MCF 10A (cell line): ENCODE measurements around the gene EXOC3L1. TPM values are rescaled to one million over a fixed set of nuclear protein-coding genes. Genes with fewer than 3 reads are reported as not detected.
A peak's percentile ranks its signal among the peaks of the same experiment; 100 is the strongest.

Experiments used
- BruUV-seq: library from RNA; stranded (reverse); fragments of 400-500 nt; replicated peaks from 2 replicates; lab custom pipeline; 2021; lab: Mats Ljungman, UMichigan
- CTCF ChIA-PET: fragments of 300-600 bp; sonication (Branson Sonifier 250); formaldehyde crosslinking; extraction: SDS; loops from one replicate; lab custom pipeline; 2021; ENCODE audit warnings: antibody characterized with exemption, inconsistent platforms; lab: Yijun Ruan, JAX
- POLR2A ChIA-PET: fragments of 300-600, 350-650 bp; sonication (Branson Sonifier 250); formaldehyde crosslinking; extraction: SDS; loops from one replicate; lab custom pipeline; 2020; ENCODE audit warnings: antibody characterized with exemption, inconsistent platforms; lab: Yijun Ruan, JAX
- DNase-seq: peaks from one replicate; pipeline ENCODE4 v3.0.0-alpha.2; 2018; ENCODE audit not compliant: unreplicated experiment
- H3K27ac Mint-ChIP-seq: one replicate; pipeline ENCODE4 v1.8.0; 2022; ENCODE audit warnings: mild to moderate bottlenecking, low read depth, mixed read lengths; ENCODE audit not compliant: unreplicated experiment
- H3K27me3 Mint-ChIP-seq: one replicate; pipeline ENCODE4 v1.8.0; 2022; ENCODE audit warnings: mixed read lengths; ENCODE audit not compliant: insufficient read depth, unreplicated experiment
- H3K36me3 Mint-ChIP-seq: one replicate; pipeline ENCODE4 v1.8.0; 2022; ENCODE audit warnings: mild to moderate bottlenecking, moderate library complexity, mixed read lengths; ENCODE audit not compliant: insufficient read depth, unreplicated experiment
- H3K4me1 Mint-ChIP-seq: one replicate; pipeline ENCODE4 v1.8.0; 2022; ENCODE audit warnings: mixed read lengths; ENCODE audit not compliant: insufficient read depth, unreplicated experiment
- H3K4me3 Mint-ChIP-seq: one replicate; pipeline ENCODE4 v1.8.0; 2022; ENCODE audit warnings: mild to moderate bottlenecking, moderate library complexity, mixed read lengths; ENCODE audit not compliant: unreplicated experiment
- H3K9me3 Mint-ChIP-seq: one replicate; pipeline ENCODE4 v1.8.0; 2022; ENCODE audit warnings: mixed read lengths; ENCODE audit not compliant: unreplicated experiment
- intact Hi-C: fragments of 100-400 bp; cut with micrococcal nuclease; formaldehyde crosslinking; loops from 2 replicates; pipeline ENCODE4 v1.14.1; 2022
- total RNA-seq: library from RNA; stranded (reverse); gene quantifications from 2 replicates; pipeline ENCODE4 v1.2.3, GENCODE V29; 2022
- TF ChIP-seq, protein P1 (sequence below): fragments of 200-600 bp; IDR thresholded peaks from one replicate; pipeline ENCODE4 v1.8.0; 2022; ENCODE audit warnings: antibody characterized with exemption, mild to moderate bottlenecking; ENCODE audit not compliant: unreplicated experiment

The EXOC3L1 gene
- total RNA-seq, 1 experiment from 2014 or later, result not detected

DNA sequence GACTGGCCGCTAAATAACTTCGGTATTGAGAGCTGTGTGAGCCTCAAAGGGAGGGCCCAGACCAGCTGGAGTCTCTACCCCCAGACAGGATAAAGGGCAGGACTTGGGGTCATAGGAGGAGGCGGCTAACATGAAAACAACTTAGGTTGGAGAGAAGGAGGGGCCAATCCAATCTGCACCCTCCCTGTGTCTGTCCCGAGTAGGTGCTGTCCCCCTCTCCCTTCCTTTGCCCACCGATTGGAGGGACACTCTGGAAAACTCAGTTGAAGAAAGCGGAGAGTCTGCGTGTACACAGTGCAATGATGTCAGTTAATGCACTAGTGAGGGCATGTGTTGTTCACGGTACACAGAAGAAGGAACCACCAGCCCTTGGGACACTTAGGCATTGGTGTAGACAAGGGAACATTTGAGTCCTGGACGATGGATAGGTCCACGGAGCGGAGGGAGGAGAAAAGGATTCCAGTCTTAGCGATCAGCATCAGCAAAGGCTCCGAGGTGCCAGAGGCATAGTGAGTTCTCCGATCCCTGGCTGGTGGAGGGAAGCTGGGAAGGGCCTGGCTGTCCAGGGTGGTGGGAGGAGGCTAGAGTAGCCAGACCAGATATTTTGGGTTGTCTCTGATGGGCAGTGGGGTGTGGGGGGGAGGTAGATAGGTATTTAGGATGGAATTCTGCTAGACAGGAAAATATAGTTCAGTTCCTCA, 18.8 kb downstream of the EXOC3L1 start:
- Mint-ChIP-seq H3K36me3 (peaks cover 17% of the 10 kb centered on the region), H3K9me3 (no peaks in the 10 kb centered on the region), H3K27ac (peak overlapping the region; percentile 90), H3K4me3 (peak overlapping the region; percentile 83), H3K4me1 (peaks cover 41% of the 10 kb centered on the region), H3K27me3 (no peaks in the 10 kb centered on the region)
- DNase-seq, result no peak
- BruUV-seq, result TSS peak; percentile 44
- TF ChIP-seq, protein P1, sequence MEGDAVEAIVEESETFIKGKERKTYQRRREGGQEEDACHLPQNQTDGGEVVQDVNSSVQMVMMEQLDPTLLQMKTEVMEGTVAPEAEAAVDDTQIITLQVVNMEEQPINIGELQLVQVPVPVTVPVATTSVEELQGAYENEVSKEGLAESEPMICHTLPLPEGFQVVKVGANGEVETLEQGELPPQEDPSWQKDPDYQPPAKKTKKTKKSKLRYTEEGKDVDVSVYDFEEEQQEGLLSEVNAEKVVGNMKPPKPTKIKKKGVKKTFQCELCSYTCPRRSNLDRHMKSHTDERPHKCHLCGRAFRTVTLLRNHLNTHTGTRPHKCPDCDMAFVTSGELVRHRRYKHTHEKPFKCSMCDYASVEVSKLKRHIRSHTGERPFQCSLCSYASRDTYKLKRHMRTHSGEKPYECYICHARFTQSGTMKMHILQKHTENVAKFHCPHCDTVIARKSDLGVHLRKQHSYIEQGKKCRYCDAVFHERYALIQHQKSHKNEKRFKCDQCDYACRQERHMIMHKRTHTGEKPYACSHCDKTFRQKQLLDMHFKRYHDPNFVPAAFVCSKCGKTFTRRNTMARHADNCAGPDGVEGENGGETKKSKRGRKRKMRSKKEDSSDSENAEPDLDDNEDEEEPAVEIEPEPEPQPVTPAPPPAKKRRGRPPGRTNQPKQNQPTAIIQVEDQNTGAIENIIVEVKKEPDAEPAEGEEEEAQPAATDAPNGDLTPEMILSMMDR, result no peak
- ChIA-PET POLR2A (interaction anchor here (0.9 to 2.8 kb wide), 9 partner anchors 11 to 290 kb away, joined by 3 to 51 read pairs (median 5); partner anchors contain the start of genes ELMO3, FBXL8, MATCAP1 and PDP2), CTCF (interaction anchor here (1.0 kb wide), 1 partner anchor 12 kb away, joined by 4 read pairs; the partner anchor contains the start of genes FBXL8 and TRADD)
- intact Hi-C loops, result loop anchor here (1.0 kb wide), 1 partner anchor 10 kb away; no protein-coding TSS in a partner anchor

DNA sequence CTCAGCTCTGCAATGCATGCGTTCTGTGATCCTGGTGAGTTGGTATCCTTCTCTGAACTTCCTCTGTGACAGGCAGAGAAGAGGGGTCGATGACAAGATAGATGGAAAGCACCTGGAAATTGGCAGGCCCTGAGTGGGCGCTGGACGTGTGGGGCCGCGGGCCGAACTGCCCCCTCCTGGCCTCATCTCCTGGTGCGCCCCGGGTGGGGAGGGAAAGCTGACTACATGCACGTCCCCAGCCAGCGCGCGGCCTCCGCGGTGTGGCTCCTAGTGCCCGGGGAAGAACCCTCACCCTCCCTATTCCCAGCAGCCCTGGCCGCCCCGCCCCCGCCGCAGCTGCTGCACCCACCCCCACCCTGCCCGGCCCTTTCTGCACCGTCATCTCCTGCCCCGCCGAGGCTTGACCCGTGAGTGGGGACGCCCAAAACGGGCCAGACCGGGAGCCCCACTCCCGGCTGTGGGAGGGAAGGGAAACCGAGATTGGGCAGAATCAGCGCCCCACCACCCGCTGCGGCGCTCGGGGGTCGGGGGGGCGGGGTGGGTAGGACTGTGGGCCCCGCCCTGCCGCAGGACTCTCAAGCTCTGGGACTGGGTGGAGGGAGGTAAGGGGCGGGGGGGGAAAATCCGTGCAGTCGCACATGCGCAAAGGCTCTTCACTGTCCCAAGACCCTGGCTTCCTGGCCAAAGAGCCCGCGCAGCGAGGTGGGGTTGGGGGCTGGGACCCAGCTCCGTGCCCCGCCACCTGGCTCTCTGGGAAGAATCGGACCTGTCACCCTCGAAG, 19.6 kb downstream of the EXOC3L1 start, which contains the start of gene NOL3:
NOL3 (plus strand) TSS at position 371 of the 781 bp plus-strand sequence.
- H3K27me3 Mint-ChIP-seq, result no peaks in the 10 kb centered on the region
- peaks cover 11% of the 10 kb centered on the region for H3K36me3 Mint-ChIP-seq
- TF ChIP-seq, protein P1, result no peak
- H3K9me3 Mint-ChIP-seq, result no peaks in the 10 kb centered on the region
- no TSS peak for BruUV-seq
- peaks cover 34% of the 10 kb centered on the region for H3K4me1 Mint-ChIP-seq
- intact Hi-C loops, result loop anchor here (1.0 kb wide), 1 partner anchor 9 kb away; no protein-coding TSS in a partner anchor
- peak within 1 kb of the TSS; percentile 90 for H3K27ac Mint-ChIP-seq
- POLR2A ChIA-PET, result interaction anchor here (0.7 to 2.8 kb wide), 15 partner anchors 8 to 1067 kb away, joined by 3 to 51 read pairs (median 4); partner anchors contain the start of genes ELMO3, FBXL8, MATCAP1 and PDP2
- peak; percentile 77 for DNase-seq
- CTCF ChIA-PET, result interaction anchor here (0.7 to 1.4 kb wide), 5 partner anchors 11 to 208 kb away, joined by 3 to 4 read pairs (median 3); partner anchors contain the start of genes FBXL8, TMEM208 and TRADD
- H3K4me3 Mint-ChIP-seq, result peak within 1 kb of the TSS; percentile 83

DNA sequence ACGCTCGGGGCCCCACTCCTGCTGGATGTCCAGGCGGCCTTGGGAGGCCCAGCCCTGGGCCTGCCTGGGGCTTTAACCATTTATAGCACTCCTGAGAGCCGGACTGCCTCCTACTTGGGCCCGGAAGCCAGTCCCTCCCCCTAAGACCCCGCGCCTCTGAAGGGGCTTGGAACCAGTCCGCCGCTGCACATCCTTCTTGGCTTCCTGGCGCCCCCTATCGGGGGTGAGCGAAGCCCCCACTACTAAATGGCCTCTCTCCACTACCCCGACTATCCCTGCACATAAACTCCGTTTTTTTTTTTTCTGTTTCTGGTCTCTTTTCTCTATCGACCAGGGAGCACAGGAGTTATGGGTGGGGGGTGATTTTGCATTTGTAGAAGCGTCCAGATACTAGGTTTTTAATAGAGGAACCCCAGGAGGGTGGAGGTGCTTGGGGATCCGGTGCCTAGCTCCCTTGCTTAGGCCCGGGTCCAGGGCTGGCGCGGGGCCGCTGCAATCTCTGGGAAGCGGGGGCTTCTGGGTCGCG, 20.2 kb downstream of the EXOC3L1 start:
- no peak for DNase-seq
- CTCF ChIA-PET, result interaction anchor here (0.7 to 1.4 kb wide), 5 partner anchors 20 to 270 kb away, joined by 3 to 4 read pairs (median 3); partner anchors contain the start of gene TMEM208
- H3K27me3 Mint-ChIP-seq, result no peaks in the 10 kb centered on the region
- TF ChIP-seq, protein P1, result peak; percentile 30
- intact Hi-C loops, result loop anchor here (1.0 kb wide), 1 partner anchor 8 kb away; no protein-coding TSS in a partner anchor
- peak overlapping the region; percentile 83 for H3K4me3 Mint-ChIP-seq
- POLR2A ChIA-PET, result interaction anchor here (0.7 to 2.8 kb wide), 13 partner anchors 9 to 1067 kb away, joined by 3 to 51 read pairs (median 4); partner anchors contain the start of genes ELMO3, FBXL8, MATCAP1 and PDP2
- H3K27ac Mint-ChIP-seq, result peak overlapping the region; percentile 90
- H3K36me3 Mint-ChIP-seq, result peaks cover 5% of the 10 kb centered on the region
- no TSS peak for BruUV-seq
- H3K9me3 Mint-ChIP-seq, result no peaks in the 10 kb centered on the region
- H3K4me1 Mint-ChIP-seq, result peaks cover 32% of the 10 kb centered on the region
